ENCODE measurements around the gene CNTN4. TPM values are rescaled to one million over a fixed set of nuclear protein-coding genes. Genes with fewer than 3 reads are reported as not detected.

Gene CNTN4
- total and polyA plus RNA-seq, 4 donors, result 1.2 to 3.8 (median 2.6) TPM

DNA sequence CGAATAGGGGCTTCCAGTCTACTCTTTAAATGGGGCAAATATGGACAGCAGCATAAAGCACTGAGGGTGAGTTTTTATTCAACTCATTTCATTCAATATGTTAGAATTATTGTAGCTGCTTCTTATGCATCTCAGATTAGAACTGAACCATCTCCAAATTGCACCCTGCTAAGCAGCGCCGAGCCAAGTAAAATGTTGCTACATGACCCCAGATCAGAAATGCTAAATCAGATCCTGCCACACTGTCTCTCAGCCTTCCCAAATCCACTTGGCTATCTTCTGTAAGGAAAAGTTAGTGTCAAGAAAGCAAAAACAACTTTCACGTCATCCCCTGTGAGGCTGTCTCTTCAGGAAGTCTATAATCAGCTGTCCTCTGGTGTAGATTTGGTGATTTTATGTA lies 293.2 kb downstream of the CNTN4 start:
- no peak overlapping the region for H3K27ac ChIP-seq (ENCODE audit: low read depth in 1 of 2, low read length in 2 of 2)
- no peak overlapping the region for H3K9ac ChIP-seq (ENCODE audit: low read depth in 1 of 2, low read length in 2 of 2)
- DNase-seq (ENCODE audit: low spot score), result no peak
- peaks cover 0 to 3% (median 0%) of the 10 kb centered on the region in 4 donors for H3K9me3 ChIP-seq (ENCODE audit: control insufficient read depth in 4 of 4, low read length in 3 of 4)
- WGBS, result 69% methylated on average over 4 of the region's 4 CpGs
- H3K36me3 ChIP-seq (ENCODE audit: control insufficient read depth in 4 of 4, insufficient read depth in 3 of 4, low read depth in 1 of 4, low read length in 3 of 4), result no peaks in the 10 kb centered on the region
- H3K27me3 ChIP-seq (ENCODE audit: control insufficient read depth in 4 of 4, insufficient read depth in 4 of 4, low read length in 3 of 4), result no peaks in the 10 kb centered on the region
- no peak for TF ChIP-seq EGR1 (IDR thresholded peaks at IDR 0.05; ENCODE audit: low read depth in 2 of 2)
- no peak overlapping the region for H3K4me3 ChIP-seq (ENCODE audit: low read depth in 1 of 3, low read length in 3 of 3)
- H3K4me1 ChIP-seq (ENCODE audit: control insufficient read depth in 4 of 4, insufficient read depth in 4 of 4, low read length in 3 of 4), result no peaks in the 10 kb centered on the region

DNA sequence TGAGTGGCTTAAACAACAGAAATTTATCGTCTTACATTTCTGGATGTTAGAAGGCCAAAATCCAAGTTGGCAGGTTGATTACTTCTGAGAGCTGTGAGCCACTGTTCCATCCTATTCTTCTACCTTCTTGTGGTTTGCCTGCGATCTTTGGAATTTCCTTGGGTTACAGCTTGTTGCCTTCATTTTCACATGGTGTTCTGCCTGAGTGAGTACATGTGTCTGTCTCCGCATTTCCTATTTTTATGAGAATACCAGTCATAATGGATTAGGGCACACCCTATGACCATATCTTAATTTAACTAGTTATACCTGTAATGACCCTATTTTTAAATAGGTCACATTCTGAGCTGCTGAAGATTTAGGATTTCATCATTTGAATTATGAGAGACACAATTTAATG lies 294.3 kb downstream of the CNTN4 start:
- no peak for TF ChIP-seq SP1 (IDR thresholded peaks at IDR 0.05)
- TF ChIP-seq NR2F2 (IDR thresholded peaks at IDR 0.05), result no peak
- TF ChIP-seq JUND (IDR thresholded peaks at IDR 0.05), result no peak
- no peak for TF ChIP-seq FOXA1 (IDR thresholded peaks at IDR 0.05)
- no peak for TF ChIP-seq HNF4G (IDR thresholded peaks at IDR 0.05)
- no peak for TF ChIP-seq RAD21 (IDR thresholded peaks at IDR 0.05)
- TF ChIP-seq YY1 (IDR thresholded peaks at IDR 0.05), result no peak
- TF ChIP-seq, protein P1, sequence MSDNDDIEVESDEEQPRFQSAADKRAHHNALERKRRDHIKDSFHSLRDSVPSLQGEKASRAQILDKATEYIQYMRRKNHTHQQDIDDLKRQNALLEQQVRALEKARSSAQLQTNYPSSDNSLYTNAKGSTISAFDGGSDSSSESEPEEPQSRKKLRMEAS (IDR thresholded peaks at IDR 0.05), result no peak
- TF ChIP-seq, protein P2, sequence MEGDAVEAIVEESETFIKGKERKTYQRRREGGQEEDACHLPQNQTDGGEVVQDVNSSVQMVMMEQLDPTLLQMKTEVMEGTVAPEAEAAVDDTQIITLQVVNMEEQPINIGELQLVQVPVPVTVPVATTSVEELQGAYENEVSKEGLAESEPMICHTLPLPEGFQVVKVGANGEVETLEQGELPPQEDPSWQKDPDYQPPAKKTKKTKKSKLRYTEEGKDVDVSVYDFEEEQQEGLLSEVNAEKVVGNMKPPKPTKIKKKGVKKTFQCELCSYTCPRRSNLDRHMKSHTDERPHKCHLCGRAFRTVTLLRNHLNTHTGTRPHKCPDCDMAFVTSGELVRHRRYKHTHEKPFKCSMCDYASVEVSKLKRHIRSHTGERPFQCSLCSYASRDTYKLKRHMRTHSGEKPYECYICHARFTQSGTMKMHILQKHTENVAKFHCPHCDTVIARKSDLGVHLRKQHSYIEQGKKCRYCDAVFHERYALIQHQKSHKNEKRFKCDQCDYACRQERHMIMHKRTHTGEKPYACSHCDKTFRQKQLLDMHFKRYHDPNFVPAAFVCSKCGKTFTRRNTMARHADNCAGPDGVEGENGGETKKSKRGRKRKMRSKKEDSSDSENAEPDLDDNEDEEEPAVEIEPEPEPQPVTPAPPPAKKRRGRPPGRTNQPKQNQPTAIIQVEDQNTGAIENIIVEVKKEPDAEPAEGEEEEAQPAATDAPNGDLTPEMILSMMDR (IDR thresholded peaks at IDR 0.05; ENCODE audit: low read depth, low read length, missing input control), result no peak
- TF ChIP-seq, protein P3, sequence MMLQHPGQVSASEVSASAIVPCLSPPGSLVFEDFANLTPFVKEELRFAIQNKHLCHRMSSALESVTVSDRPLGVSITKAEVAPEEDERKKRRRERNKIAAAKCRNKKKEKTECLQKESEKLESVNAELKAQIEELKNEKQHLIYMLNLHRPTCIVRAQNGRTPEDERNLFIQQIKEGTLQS (IDR thresholded peaks at IDR 0.05), result no peak
- Histone ChIP-seq H3K9ac (ENCODE audit: low read depth in 1 of 2, low read length in 2 of 2) (no peak overlapping the region), H3K27me3 (ENCODE audit: control insufficient read depth in 4 of 4, insufficient read depth in 4 of 4, low read length in 3 of 4) (no peaks in the 10 kb centered on the region), H3K36me3 (ENCODE audit: control insufficient read depth in 4 of 4, insufficient read depth in 3 of 4, low read depth in 1 of 4, low read length in 3 of 4) (no peaks in the 10 kb centered on the region), H3K9me3 (ENCODE audit: control insufficient read depth in 4 of 4, low read length in 3 of 4) (peaks cover 0 to 3% (median 0%) of the 10 kb centered on the region in 4 donors), H3K27ac (ENCODE audit: low read depth in 1 of 2, low read length in 2 of 2) (no peak overlapping the region), H3K4me3 (ENCODE audit: low read depth in 1 of 3, low read length in 3 of 3) (no peak overlapping the region), H3K4me1 (ENCODE audit: control insufficient read depth in 4 of 4, insufficient read depth in 4 of 4, low read length in 3 of 4) (no peaks in the 10 kb centered on the region)
- WGBS, result 84% methylated on average over 3 of the region's 3 CpGs
- DNase-seq (ENCODE audit: low spot score), result no peak

DNA sequence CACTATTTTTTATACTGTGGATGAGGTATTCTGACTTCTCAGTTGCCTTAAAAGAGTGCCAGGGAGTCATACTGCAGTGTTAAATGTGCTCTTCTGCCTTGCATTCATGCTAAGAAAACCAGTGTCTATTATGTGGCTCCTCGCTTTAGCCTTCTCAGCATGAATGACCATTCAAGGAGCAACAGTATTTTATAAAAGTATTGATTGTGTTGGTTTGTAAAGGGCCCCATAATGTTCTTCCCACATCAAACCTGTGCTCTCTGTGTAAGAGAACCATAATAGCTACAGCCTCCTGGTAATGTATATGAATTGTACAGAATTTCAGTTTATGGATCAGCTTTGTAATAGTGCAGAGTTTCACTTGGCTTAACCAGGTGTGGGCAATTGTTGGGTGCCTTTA lies 316.4 kb downstream of the CNTN4 start:
- Histone ChIP-seq H3K27me3 (ENCODE audit: control insufficient read depth in 4 of 4, insufficient read depth in 4 of 4, low read length in 3 of 4) (no peaks in the 10 kb centered on the region), H3K9me3 (ENCODE audit: control insufficient read depth in 4 of 4, low read length in 3 of 4) (no peaks in the 10 kb centered on the region), H3K36me3 (ENCODE audit: control insufficient read depth in 4 of 4, insufficient read depth in 3 of 4, low read depth in 1 of 4, low read length in 3 of 4) (no peaks in the 10 kb centered on the region), H3K4me1 (ENCODE audit: control insufficient read depth in 4 of 4, insufficient read depth in 4 of 4, low read length in 3 of 4) (no peaks in the 10 kb centered on the region), H3K27ac (ENCODE audit: low read depth in 1 of 2, low read length in 2 of 2) (no peak overlapping the region), H3K9ac (ENCODE audit: low read depth in 1 of 2, low read length in 2 of 2) (no peak overlapping the region), H3K4me3 (ENCODE audit: low read depth in 1 of 3, low read length in 3 of 3) (no peak overlapping the region)
- TF ChIP-seq FOXA1 (IDR thresholded peaks at IDR 0.05), result no peak
- WGBS, result 77% methylated on average over 1 of the region's 1 CpG
- DNase-seq (ENCODE audit: low spot score), result no peak

DNA sequence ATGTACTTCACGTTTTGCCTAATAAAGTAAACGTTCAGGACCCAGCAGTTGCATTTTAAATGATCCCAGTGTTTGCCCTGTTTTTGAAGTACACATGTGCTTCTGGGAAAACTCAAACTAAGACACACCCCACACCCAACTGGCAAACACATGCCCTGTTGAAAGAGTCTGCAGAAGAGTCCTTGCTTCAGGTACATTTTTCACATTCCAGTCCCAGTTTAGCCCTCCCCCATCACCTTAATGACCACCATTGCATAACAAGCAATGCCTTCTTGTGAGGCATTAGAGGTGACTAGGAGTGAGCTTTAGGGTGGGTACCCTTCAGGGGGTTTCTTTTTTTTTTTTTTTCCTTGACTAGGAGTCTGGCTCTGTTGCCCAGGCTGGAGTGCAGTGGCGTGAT lies 322.3 kb downstream of the CNTN4 start:
- no peaks in the 10 kb centered on the region for H3K4me1 ChIP-seq (ENCODE audit: control insufficient read depth in 4 of 4, insufficient read depth in 4 of 4, low read length in 3 of 4)
- H3K4me3 ChIP-seq (ENCODE audit: low read depth in 1 of 3, low read length in 3 of 3), result no peak overlapping the region
- H3K9me3 ChIP-seq (ENCODE audit: control insufficient read depth in 4 of 4, low read length in 3 of 4), result no peaks in the 10 kb centered on the region
- no peak for DNase-seq (ENCODE audit: low spot score)
- TF ChIP-seq YY1 (IDR thresholded peaks at IDR 0.05) (no peak), TAF1 (conservative IDR thresholded peaks at IDR 0.05) (no peak), NR2F2 (IDR thresholded peaks at IDR 0.05) (no peak), GABPA (IDR thresholded peaks at IDR 0.05 in 1 of 2, conservative IDR thresholded peaks at IDR 0.05 in 1 of 2) (no peak), HNF4A (conservative IDR thresholded peaks at IDR 0.05) (no peak), RAD21 (IDR thresholded peaks at IDR 0.05) (no peak), EGR1 (IDR thresholded peaks at IDR 0.05; ENCODE audit: low read depth in 2 of 2) (no peak), HNF4G (IDR thresholded peaks at IDR 0.05) (no peak), SP1 (IDR thresholded peaks at IDR 0.05) (no peak), FOXA2 (IDR thresholded peaks at IDR 0.05) (no peak), FOXA1 (IDR thresholded peaks at IDR 0.05) (no peak)
- TF ChIP-seq, protein P1 (IDR thresholded peaks at IDR 0.05), result no peak
- TF ChIP-seq, protein P4, sequence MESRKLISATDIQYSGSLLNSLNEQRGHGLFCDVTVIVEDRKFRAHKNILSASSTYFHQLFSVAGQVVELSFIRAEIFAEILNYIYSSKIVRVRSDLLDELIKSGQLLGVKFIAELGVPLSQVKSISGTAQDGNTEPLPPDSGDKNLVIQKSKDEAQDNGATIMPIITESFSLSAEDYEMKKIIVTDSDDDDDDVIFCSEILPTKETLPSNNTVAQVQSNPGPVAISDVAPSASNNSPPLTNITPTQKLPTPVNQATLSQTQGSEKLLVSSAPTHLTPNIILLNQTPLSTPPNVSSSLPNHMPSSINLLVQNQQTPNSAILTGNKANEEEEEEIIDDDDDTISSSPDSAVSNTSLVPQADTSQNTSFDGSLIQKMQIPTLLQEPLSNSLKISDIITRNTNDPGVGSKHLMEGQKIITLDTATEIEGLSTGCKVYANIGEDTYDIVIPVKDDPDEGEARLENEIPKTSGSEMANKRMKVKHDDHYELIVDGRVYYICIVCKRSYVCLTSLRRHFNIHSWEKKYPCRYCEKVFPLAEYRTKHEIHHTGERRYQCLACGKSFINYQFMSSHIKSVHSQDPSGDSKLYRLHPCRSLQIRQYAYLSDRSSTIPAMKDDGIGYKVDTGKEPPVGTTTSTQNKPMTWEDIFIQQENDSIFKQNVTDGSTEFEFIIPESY (IDR thresholded peaks at IDR 0.05), result no peak
- TF ChIP-seq, protein P2 (IDR thresholded peaks at IDR 0.05; ENCODE audit: low read depth, low read length, missing input control), result no peak
- H3K36me3 ChIP-seq (ENCODE audit: control insufficient read depth in 4 of 4, insufficient read depth in 3 of 4, low read depth in 1 of 4, low read length in 3 of 4), result no peaks in the 10 kb centered on the region
- H3K27me3 ChIP-seq (ENCODE audit: control insufficient read depth in 4 of 4, insufficient read depth in 4 of 4, low read length in 3 of 4), result no peaks in the 10 kb centered on the region
- H3K9ac ChIP-seq (ENCODE audit: low read depth in 1 of 2, low read length in 2 of 2), result no peak overlapping the region
- no peak overlapping the region for H3K27ac ChIP-seq (ENCODE audit: low read depth in 1 of 2, low read length in 2 of 2)
- 51% methylated on average over 3 of the region's 3 CpGs for WGBS

All from liver (tissue), 9 donors.